ENCODE measurements around the gene SP4.

GRCh38 chr7:21462081-21462480, 34.2 kb downstream of the SP4 start:
- TF ChIP-seq, protein P1, sequence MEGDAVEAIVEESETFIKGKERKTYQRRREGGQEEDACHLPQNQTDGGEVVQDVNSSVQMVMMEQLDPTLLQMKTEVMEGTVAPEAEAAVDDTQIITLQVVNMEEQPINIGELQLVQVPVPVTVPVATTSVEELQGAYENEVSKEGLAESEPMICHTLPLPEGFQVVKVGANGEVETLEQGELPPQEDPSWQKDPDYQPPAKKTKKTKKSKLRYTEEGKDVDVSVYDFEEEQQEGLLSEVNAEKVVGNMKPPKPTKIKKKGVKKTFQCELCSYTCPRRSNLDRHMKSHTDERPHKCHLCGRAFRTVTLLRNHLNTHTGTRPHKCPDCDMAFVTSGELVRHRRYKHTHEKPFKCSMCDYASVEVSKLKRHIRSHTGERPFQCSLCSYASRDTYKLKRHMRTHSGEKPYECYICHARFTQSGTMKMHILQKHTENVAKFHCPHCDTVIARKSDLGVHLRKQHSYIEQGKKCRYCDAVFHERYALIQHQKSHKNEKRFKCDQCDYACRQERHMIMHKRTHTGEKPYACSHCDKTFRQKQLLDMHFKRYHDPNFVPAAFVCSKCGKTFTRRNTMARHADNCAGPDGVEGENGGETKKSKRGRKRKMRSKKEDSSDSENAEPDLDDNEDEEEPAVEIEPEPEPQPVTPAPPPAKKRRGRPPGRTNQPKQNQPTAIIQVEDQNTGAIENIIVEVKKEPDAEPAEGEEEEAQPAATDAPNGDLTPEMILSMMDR (IDR thresholded peaks at IDR 0.05), result no peak
- no peak for TF ChIP-seq POLR2A (IDR thresholded peaks at IDR 0.05)
